Islet precursor cell (in vitro differentiated cells): ENCODE data around the gene HSPBAP1.
A peak's percentile ranks its signal among the peaks of the same experiment; 100 is the strongest.
"Not testable (repeated sequence)": the region's sequence is repeated elsewhere in the genome, so short reads cannot be mapped to it uniquely, and the experiment has no call there.

Experiments
- DNase-seq: peaks from one replicate; pipeline ENCODE4 v3.0.0-alpha.2; 2018

Gene HSPBAP1

DNA sequence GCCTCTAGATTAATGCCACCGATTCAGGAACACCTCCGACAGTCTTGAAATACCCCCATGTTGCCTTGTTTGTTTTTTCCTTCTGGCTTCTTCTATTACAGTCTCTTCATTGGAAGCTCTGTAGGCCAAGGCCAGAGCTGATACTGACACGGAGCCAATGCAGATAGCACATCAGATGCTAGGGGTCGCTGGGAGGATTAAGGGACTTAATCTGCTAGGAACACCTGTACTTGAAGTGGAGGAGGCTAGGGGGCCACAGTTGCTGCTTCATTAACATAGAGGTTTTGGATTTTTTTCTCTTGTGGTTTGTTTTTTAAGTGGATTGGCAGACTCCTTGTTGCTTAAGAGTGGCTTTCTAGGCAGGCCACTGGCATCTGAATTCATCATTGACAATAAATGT is 63.4 kb downstream of the HSPBAP1 start:
- DNase-seq, result no peak

GRCh38 chr3:122728756-122729514 is 64.7 kb downstream of the HSPBAP1 start:
- DNase-seq, result no peak

DNA sequence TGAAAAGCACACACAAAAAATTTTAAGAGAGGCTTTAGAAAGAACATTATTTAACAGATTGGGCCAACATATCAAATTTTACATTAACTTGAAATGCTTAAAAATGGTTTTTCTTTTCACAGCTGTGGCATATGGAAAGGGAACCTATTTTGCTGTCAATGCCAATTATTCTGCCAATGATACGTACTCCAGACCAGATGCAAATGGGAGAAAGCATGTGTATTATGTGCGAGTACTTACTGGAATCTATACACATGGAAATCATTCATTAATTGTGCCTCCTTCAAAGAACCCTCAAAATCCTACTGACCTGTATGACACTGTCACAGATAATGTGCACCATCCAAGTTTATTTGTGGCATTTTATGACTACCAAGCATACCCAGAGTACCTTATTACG is 65.4 kb downstream of the HSPBAP1 start:
- DNase-seq, result no peak

GRCh38 chr3:122727766-122728165 is 65.9 kb downstream of the HSPBAP1 start:
- DNase-seq, result no peak

DNA sequence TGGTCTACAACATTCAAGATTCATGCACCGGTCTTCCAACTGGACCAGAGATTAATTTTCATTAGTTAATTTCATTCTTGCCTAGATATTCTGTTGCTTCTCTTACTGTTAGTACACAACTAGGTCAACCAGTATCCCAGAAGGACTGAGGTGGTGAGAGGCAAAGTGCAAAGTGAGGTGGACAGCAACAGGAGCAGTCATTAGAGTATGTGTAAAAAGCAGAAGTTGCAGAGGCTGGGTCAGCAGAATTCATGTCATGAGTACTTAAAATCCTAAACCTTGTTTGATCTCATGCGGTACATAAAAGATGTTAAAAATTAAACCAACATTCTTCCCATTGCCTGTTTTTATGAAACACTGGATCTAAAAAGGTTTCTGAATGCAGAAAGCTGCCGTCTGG is 66.3 kb downstream of the HSPBAP1 start:
- DNase-seq, result no peak

- DNase-seq, result no peak
Observed at GRCh38 chr3:122725106-122725505, 68.5 kb downstream of the HSPBAP1 start.

DNA sequence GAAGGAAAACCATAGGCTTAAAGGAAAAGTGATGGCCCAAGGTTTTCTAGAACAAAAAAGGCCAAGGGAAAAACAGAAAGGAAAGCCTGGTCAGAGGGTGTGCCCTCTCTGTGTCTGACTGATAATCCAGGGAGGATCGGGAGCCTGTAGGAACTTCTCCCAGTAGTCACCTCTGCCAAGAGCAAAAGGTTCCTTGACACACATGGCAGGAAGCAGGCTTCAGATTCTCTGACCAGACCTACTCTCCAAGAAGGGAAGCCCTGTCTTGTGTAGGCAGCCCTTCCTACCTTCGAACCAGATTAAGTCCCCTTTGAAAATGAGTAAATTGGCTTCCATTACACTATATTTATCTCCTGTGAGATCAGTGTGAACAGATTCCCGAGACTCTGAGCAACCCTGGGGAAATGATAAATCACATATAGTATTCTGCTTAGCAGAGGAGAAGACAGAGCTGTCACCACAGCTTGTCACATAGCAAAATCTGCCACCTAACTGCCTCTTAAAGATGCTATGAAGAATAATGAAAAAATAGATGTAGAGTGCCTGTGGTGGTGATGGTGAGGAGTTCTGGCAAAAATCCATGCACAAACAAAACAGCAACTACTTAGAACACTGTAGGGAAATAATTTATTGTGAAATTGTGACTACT is 74.2 kb downstream of the HSPBAP1 start:
- DNase-seq, result peak; percentile 55

GRCh38 chr3:122716667-122717066 is 77.0 kb downstream of the HSPBAP1 start:
- DNase-seq, result no peak

DNA sequence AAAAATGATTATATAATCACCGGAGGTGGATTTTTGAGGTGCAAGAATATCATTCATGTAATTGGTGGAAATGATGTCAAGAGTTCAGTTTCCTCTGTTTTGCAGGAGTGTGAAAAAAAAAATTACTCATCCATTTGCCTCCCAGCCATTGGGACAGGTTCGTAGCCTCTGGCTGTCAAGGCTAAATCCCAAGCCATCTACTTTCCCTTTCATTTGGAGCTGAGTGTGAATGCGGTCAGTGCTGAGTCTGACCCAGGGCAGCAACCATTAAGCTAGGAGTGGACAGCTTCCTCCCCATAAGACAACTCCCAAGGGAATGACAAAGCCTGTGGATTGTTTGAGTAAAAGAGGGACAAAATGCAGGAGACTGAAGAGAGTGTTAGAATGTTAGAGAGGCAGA is 79.4 kb downstream of the HSPBAP1 start:
- DNase-seq, result no peak

DNA sequence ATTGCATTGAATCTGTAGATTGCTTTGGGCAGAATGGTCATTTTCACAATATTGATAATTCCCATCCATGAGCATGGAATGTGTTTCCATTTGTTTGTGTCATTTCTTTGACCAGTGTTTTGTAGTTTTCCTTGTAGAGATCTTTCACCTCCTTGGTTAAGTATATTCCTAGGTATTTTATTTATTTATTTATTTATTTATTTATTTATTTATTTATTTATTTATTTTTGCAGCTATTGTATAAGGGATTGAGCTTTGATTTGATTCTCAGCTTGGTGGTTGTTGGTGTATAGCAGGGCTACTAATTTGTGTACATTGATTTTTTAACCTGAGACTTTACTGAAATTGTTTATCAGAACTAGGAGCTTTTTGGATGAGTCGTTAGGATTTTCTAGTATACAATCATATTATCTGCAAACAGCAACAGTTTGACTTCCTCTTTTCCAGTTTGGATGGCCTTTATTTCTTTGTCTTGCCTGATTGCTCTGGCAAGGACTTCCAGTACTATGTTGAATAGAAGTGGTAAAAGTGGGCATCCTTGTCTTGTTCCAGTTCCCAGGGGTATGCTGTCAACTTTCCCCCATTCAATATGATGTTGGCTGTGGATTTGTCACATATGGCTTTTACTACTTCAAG is 82.9 kb downstream of the HSPBAP1 start:
- DNase-seq, result not testable (repeated sequence)

- no peak for DNase-seq
Observed at GRCh38 chr3:122705379-122705778, 88.3 kb downstream of the HSPBAP1 start.

DNA sequence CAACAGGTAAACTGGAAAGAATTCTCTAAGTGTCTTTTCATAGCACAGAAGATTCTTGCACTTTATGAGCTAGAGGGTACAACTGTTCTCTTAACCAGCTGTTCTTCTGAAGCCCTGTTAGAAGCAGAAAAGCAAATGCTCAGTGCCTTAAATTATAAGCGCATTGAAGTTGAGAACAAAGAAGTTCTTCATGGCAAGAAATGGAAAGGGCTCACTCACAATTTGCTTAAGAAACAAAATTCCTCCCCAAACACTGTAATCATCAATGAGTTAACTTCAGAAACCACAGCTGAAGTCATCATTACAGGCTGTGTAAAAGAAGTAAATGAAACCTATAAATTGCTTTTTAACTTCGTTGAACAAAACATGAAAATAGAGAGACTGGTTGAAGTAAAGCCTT is 93.4 kb downstream of the HSPBAP1 start:
- no peak for DNase-seq

DNA sequence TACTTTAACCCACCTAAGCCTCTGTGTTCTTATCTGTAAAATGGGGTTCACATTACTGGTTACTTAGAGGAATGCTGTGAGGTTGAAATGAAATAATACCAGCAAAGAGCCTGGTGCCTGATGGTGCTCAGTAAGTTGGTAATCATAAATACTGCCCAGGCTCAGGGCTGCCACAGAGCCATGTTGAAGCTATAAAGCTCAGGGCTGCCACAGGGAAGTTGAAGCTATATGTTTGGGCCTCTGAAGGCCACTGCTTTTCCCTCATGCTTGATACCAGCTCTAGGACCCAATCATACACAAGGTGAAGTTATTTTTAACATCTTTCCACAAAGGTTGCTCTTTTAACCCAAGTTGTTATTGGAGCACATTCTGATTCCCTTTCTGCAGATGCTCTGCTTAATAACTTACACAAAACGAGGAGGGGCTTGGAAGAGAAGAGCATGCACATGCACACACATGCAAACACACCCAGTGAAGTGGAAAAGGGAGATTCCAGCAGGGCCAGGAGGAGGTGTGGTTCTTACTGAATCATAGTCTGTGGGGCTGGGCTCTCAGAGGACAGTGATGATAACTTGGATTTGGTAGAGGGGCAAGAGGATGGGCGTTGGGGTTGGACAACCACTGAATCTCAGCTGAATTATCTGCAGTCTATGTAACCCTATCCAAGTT is 95.5 kb downstream of the HSPBAP1 start:
- DNase-seq, result no peak

- DNase-seq, result no peak
Observed at GRCh38 chr3:122695927-122696561, 97.6 kb downstream of the HSPBAP1 start.

DNA sequence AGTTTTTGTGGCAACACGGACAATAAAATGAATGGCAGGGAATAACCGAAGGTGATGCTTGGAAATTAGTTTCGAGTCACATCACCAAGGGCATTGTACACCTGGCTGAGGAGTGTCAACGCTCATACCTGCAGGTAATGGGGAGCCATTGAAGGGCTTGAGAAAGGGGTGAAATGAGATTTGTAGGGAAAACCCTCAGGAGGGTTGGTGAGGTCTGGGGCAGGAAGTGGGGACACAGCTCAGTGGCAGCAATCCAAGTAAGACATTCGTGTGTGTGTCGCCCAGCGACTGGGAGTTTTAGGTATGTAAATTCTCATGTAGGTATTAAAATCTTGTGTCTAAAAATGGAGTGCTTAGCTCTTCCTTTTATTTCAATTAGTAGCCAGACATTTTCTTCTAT is 98.7 kb downstream of the HSPBAP1 start:
- no peak for DNase-seq

- no peak for DNase-seq
Observed at GRCh38 chr3:122692674-122693073, 101.0 kb downstream of the HSPBAP1 start.

DNA sequence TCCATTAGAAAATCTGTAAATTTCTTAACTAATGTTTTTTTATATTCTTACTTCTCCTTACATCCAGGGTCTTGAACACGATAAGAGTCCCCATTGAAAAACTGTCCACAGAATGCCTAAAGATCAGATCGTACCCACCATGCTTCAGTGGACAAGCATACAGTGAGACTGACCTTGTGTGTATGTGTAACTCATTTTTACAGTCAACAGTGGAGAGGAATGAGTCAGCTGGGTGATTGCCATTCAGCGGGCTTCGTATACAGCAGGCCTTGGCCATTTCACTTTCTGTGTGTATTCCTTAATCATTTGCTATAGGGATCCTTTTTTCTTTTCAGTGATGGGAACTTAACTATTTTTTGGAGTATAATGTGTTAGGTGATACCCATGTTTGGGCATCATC is 102.4 kb downstream of the HSPBAP1 start:
- DNase-seq, result no peak

- no peak for DNase-seq
Observed at GRCh38 chr3:122690096-122690495, 103.5 kb downstream of the HSPBAP1 start.
